Lung (tissue), 12 donors: Measurements from ENCODE around the gene CRB2. TPM values are rescaled to one million over a fixed set of nuclear protein-coding genes. Genes with fewer than 3 reads are reported as not detected.
A peak's percentile ranks its signal among the peaks of the same experiment; 100 is the strongest.
"Not testable (repeated sequence)": the region's sequence is repeated elsewhere in the genome, so short reads cannot be mapped to it uniquely, and the experiment has no call there.

Source experiments
- ATAC-seq: fragments of 200-7000 bp; cut with Tn5 transposase; one replicate; pipeline ENCODE4 v1.9.1; 2020; ENCODE audit warnings: moderate number of reproducible peaks; ENCODE audit not compliant: insufficient read depth, low FRiP score
- DNase-seq, 3 donors: peaks; one replicate each; pipeline ENCODE4 v3.0.0-alpha.2; 2013 to 2017
- H3K27ac ChIP-seq, 2 donors: one replicate each; pipeline ENCODE4 v1.5.1; 2013; ENCODE audit warnings: mild to moderate bottlenecking in 2 of 2, moderate library complexity in 2 of 2, control low read depth in 1 of 2, inconsistent platforms in 1 of 2, low read depth in 1 of 2, low read length in 1 of 2
- H3K27me3 ChIP-seq, 3 donors: one replicate each; pipeline ENCODE4 v1.5.1; 2013; ENCODE audit warnings: low read length in 2 of 3; ENCODE audit not compliant: control insufficient read depth in 3 of 3, insufficient read depth in 3 of 3
- H3K36me3 ChIP-seq, 4 donors: one replicate each; pipeline ENCODE4 v1.5.1; 2013; ENCODE audit warnings: low read length in 4 of 4, mild to moderate bottlenecking in 1 of 4, moderate library complexity in 1 of 4; ENCODE audit not compliant: control insufficient read depth in 4 of 4, insufficient read depth in 4 of 4
- H3K4me1 ChIP-seq, 5 donors: one replicate each; pipeline ENCODE4 v1.5.1; 2013; ENCODE audit warnings: low read length in 5 of 5, mild to moderate bottlenecking in 2 of 5, moderate library complexity in 1 of 5; ENCODE audit not compliant: control insufficient read depth in 5 of 5, insufficient read depth in 5 of 5
- H3K4me3 ChIP-seq: one replicate; pipeline ENCODE4 v1.5.1; 2013; ENCODE audit warnings: mild to moderate bottlenecking, control low read depth, moderate library complexity
- H3K9ac ChIP-seq, 2 donors: one replicate each; pipeline ENCODE4 v1.5.1; 2013; ENCODE audit warnings: low read length in 2 of 2, control low read depth in 1 of 2; ENCODE audit not compliant: insufficient read depth in 1 of 2
- H3K9me3 ChIP-seq, 4 donors: one replicate each; pipeline ENCODE4 v1.5.1; 2013; ENCODE audit warnings: low read length in 3 of 4, mild to moderate bottlenecking in 1 of 4, moderate library complexity in 1 of 4; ENCODE audit not compliant: control insufficient read depth in 4 of 4, insufficient read depth in 3 of 4
- WGBS, 2 donors: extraction: QIAGEN DNeasy Blood & Tissue Kit; methylation state at CpG; one replicate each; pipeline ENCODE4 v1.1.7; 2013; 5-methylcytosine and 5-hydroxymethylcytosine counted together
- polyA plus RNA-seq, 2 donors: library from polyadenylated mRNA; stranded (reverse); fragments of 200-250 nt; gene quantifications; one replicate each; pipeline ENCODE4 v1.2.1, GENCODE V29; 2013
- total RNA-seq, 2 donors: library from RNA; depleted of rRNA in 1 of 2; stranded (reverse); fragments of >200 nt in 1 of 2; gene quantifications; one replicate each; pipeline ENCODE4 v1.2.1, GENCODE V29; 2014 to 2021
- TF ChIP-seq, protein P1 (sequence below): IDR thresholded peaks from 2 replicates; pipeline ENCODE4 v1.5.1; 2012; ENCODE audit warnings: mild to moderate bottlenecking; ENCODE audit errors: control extremely low read depth, extremely low read depth
- donor health status: control.
- donor health status: control.
- donor health status: Bipolar disorder and iron deficiency.
- donor health status: healthy.
- donor health status: DM: yes; HTN: yes; CAD: no.

The CRB2 gene
- total and polyA plus RNA-seq, 4 donors, result 0.01 to 0.34 (median 0.21) TPM

GRCh38 chr9:123395689-123396511, 39.9 kb downstream of the CRB2 start:
- DNase-seq, result no peak
- TF ChIP-seq, protein P1, sequence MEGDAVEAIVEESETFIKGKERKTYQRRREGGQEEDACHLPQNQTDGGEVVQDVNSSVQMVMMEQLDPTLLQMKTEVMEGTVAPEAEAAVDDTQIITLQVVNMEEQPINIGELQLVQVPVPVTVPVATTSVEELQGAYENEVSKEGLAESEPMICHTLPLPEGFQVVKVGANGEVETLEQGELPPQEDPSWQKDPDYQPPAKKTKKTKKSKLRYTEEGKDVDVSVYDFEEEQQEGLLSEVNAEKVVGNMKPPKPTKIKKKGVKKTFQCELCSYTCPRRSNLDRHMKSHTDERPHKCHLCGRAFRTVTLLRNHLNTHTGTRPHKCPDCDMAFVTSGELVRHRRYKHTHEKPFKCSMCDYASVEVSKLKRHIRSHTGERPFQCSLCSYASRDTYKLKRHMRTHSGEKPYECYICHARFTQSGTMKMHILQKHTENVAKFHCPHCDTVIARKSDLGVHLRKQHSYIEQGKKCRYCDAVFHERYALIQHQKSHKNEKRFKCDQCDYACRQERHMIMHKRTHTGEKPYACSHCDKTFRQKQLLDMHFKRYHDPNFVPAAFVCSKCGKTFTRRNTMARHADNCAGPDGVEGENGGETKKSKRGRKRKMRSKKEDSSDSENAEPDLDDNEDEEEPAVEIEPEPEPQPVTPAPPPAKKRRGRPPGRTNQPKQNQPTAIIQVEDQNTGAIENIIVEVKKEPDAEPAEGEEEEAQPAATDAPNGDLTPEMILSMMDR, result no peak
- Histone ChIP-seq H3K27me3 (no peaks in the 10 kb centered on the region), H3K36me3 (no peaks in the 10 kb centered on the region), H3K4me3 (no peak overlapping the region), H3K9ac (peak overlapping the region in 1 of 2 donors; percentile 25), H3K9me3 (peaks cover 0 to 6% (median under 1%) of the 10 kb centered on the region in 4 donors), H3K4me1 (peaks cover 0 to 14% (median 4%) of the 10 kb centered on the region in 5 donors), H3K27ac (no peak overlapping the region)
- 89 to 96% methylated on average over 24 of the region's 24 CpGs for WGBS, 2 donors
- ATAC-seq, result peak; percentile 19

DNA sequence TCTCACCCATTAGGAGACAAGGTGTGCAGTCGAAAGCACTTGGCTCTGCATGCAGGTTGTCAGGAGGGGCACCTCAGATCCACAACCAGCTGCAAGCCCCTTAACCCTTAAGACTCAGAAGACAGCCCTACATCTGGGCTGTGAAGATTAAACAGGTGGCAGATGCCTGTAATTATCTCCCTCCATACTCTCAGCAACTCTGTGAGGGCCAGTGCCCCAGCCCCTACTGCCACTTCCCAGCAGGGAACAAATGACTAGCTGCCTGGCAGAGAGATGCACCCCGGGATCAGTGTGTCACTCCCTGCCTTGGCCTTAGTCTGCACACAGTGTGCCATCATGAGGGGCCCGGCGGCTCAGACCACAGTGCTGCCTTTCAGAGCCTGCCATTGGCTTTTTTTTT, 42.0 kb downstream of the CRB2 start:
- ATAC-seq (no peak), DNase-seq (no peak)
- TF ChIP-seq, protein P1, result no peak
- Histone ChIP-seq H3K27ac (no peak overlapping the region), H3K4me3 (no peak overlapping the region), H3K4me1 (peaks cover 0 to 30% (median 6%) of the 10 kb centered on the region in 5 donors), H3K9me3 (peaks cover 0 to 2% (median under 1%) of the 10 kb centered on the region in 4 donors), H3K9ac (no peak overlapping the region), H3K27me3 (no peaks in the 10 kb centered on the region), H3K36me3 (no peaks in the 10 kb centered on the region)
- 92 to 95% methylated on average over 4 of the region's 4 CpGs for WGBS, 2 donors

GRCh38 chr9:123398938-123399337, 42.9 kb downstream of the CRB2 start:
- not testable (repeated sequence) for H3K9me3 ChIP-seq, ATAC-seq, H3K4me3 ChIP-seq, H3K27me3 ChIP-seq, H3K36me3 ChIP-seq, DNase-seq, H3K9ac ChIP-seq, H3K27ac ChIP-seq
- WGBS, 2 donors, result 95 to 96% methylated on average over 14 of the region's 14 CpGs
- peaks cover 0 to 30% (median 6%) of the 10 kb centered on the region in 5 donors for H3K4me1 ChIP-seq

DNA sequence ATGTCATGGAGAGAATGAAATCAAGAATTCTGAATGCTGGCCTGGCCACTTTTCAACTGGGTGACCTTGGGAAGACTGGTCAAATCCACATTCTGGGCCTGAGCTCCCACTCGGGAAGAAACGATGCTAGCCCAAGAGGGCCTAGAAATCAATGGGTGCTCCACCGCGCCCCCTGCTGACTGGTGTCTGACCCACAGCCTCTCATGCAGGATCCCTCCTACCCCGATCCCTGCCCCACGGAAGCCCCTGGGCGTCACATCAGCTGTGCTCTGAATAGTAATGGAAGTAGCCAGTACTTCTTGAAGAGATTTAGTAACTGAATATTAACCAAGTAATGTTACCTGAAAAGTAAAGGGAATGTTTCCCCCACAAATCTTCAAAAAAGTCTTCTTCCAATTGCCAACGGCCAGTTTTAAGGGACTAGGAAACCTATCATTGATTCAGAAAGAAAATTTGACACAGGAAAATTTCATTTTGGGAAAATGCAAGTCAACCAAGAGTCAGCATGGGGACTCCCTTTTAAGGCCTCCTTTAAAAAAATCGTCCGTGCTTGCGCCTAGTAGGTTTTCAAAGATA, 43.9 kb downstream of the CRB2 start:
- H3K9me3 ChIP-seq, result no peaks in the 10 kb centered on the region
- 75 to 83% methylated on average over 11 of the region's 11 CpGs for WGBS, 2 donors
- DNase-seq, result no peak
- no peak overlapping the region for H3K9ac ChIP-seq
- H3K27me3 ChIP-seq, result no peaks in the 10 kb centered on the region
- no peaks in the 10 kb centered on the region for H3K36me3 ChIP-seq
- H3K27ac ChIP-seq, result no peak overlapping the region
- peaks cover 0 to 26% (median 4%) of the 10 kb centered on the region in 5 donors for H3K4me1 ChIP-seq
- no peak overlapping the region for H3K4me3 ChIP-seq
- TF ChIP-seq, protein P1, result no peak
- no peak for ATAC-seq
